ENCODE data around the gene UBE2G2.
A peak's percentile ranks its signal among the peaks of the same experiment; 100 is the strongest.

Gene UBE2G2

DNA sequence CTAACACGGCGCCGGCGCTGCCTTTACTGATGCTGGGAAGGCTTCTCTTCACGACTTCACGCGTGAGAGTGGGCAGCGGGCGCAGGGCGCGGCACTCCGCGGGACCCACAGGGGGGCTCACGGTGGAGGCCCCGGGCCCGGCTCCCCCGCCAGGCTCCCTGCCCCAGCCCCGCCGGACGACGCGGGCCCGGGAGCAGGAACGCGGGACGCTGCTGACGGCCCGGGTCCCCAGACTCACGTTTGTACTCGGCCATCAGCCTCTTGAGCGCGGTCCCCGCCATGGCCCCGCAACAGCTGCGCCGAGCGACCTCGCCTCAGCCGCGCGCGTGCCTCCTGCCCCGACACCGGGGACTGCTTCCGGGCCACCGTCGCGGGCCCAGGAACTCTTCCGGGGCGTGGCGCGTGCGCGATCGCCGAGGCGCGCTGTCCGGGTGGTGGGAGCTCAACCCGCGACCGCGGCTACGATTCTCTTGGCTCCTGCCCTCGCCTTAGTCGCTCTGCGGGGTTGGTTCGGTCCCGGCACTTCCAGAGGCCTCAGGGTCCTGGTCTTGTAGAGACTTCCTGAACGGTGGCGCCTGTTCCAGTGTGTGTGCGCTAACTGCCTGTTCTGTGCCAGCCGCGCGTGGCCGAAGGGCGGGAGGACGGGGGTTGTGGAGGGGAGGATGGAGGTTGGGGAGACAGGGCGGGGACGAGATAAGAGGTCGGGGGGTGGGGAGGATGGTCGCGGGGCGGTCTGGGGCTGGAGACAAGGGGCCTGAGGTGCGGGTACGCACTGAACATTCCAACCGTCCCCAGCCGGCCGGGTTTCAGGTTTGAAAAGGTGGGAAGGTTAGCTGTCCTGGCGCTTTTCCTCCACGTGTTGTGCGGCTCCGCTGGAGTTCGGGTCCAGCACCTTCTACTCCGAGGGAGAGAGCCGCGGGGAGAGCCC is at the start of gene UBE2G2:
Gene UBE2G2 (minus strand): TSS at position 353 of the 928 bp plus-strand sequence. CDS start 72 bp downstream, at position 281.
- peak; percentile 81 for DNase-seq (ENCODE audit: low spot score)

GRCh38 chr21:44850905-44851657 is 49.5 kb upstream of the UBE2G2 start:
- DNase-seq (ENCODE audit: low spot score), result no peak

DNA sequence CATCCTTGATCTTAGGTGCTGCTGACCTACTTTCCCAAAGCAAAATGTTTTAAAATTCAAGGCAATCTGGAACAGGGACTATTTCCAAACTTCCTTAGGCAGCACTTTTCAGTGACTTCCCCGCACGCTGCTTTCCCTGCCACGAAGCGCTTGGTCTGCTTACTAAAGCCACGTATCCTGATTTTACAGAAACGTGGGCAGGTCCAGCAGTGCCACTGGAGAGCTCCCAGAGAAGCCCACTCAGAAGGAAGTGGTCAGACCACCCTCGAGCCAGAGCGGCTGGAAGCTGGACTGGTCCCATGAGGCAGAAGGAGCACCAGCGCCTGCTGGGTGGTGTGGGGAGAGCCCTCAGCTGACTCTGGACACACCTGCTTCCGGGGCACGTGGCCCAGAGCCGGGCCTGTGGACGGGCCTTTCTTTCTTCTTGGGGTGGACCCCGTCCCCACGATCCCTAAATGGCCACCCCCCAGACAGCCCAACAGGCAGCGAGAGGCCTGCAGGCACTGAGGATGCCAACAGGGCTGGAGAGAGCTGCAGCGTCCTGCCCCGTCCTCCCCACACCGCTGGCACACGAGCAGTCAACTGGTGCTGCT is 48.7 kb upstream of the UBE2G2 start:
- no peak for DNase-seq (ENCODE audit: low spot score)

GRCh38 chr21:44849616-44850130 is 48.1 kb upstream of the UBE2G2 start:
- no peak for DNase-seq (ENCODE audit: low spot score)

DNA sequence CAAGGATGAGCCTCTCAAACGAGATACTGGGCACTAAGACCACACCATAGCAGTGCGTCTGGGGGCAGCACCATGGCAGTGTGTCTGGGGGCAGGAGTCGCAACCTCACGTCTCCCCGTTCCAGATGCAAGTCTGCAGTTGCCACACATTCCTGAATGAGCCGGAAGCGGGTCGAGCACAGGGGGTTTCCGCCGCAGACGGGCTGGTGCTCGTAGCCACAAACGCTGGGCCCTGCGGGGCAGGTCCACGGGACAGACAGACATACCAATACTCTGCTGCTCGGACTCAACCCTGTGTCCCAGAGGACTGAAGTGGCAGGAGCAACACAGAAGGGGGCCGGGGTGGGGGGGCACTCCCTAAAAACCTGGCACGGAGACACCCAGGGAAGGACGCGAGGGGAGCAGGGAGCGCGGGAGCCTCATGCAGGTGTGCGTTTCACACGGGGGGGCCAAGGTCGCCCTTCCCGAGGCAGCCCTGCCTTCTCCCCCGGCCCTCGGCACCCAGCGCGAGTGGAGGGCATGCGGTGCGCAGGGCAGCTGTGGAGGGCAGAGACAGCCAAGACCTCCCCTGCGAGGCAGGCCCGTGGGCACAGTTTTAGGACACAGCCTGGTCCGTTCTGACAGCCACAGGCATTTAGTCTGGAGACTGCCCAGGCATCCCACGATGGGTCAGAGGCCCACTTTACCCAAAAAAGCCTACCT is 47.4 kb upstream of the UBE2G2 start:
- DNase-seq (ENCODE audit: low spot score), result no peak

GRCh38 chr21:44847261-44848056 is 45.8 kb upstream of the UBE2G2 start:
- no peak for DNase-seq (ENCODE audit: low spot score)

GRCh38 chr21:44846485-44847260 is 45.1 kb upstream of the UBE2G2 start:
- DNase-seq (ENCODE audit: low spot score), result peak; percentile 67

- no peak for DNase-seq (ENCODE audit: low spot score)
Observed at GRCh38 chr21:44846224-44846484, 44.5 kb upstream of the UBE2G2 start.

DNA sequence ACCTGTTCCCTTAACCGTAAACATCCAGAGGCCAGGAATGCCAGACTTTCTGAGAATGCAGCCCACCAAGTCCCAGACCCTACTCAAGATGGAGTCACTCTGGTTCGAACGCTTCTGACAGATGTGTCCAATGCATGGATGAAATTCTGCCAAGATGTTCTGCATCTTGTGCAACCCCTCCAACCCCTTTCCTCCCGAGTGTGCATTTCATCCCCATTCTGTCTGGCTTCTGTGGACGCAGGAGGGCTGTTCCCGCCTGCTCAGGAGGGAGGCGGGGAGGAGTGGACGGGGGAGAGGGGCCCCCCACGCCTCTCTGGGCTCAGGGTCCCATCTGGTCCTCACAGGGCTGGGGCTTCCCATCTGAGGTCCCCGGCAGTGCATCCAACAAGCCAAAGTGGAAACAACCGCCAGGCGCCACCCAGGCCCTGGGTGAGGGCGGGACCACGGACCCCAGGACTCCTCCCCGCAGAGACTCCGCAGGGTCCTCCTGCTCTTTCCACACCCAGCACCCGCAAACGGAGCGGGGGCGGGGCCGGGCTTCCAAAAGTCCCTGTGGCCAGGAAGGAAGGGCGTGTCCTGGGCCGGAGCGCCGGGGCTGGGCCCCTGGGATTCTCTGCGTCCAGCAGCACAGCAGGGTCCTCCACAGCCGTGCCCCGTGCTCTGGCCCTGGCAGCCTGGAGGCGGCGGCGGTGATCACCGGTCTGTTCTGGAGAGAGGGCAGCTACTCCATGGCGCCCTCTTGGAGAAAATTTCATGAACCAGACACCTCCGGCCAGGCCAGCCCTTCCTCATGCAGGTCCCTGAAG is 44.0 kb upstream of the UBE2G2 start:
- DNase-seq (ENCODE audit: low spot score), result peak; percentile 57

DNA sequence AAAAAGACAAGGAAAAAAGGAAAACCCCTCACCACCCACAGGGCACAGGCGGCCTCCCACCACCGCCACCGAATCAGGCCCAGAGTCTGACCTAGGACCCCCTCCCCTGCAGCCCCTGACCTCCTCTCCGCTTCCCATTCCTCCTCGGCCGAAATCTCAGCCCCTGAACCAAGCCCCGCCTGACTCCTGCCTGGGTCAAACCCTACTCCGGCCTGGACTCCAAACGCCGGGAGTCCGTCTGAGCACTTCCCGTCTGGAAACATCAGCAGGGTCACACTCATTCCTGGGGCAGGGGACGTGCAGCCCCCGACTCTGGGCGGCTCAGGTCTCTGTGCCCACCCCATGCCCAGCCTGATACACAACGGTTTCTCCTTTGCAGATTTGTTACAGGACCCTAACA is 42.6 kb upstream of the UBE2G2 start:
- no peak for DNase-seq (ENCODE audit: low spot score)

DNA sequence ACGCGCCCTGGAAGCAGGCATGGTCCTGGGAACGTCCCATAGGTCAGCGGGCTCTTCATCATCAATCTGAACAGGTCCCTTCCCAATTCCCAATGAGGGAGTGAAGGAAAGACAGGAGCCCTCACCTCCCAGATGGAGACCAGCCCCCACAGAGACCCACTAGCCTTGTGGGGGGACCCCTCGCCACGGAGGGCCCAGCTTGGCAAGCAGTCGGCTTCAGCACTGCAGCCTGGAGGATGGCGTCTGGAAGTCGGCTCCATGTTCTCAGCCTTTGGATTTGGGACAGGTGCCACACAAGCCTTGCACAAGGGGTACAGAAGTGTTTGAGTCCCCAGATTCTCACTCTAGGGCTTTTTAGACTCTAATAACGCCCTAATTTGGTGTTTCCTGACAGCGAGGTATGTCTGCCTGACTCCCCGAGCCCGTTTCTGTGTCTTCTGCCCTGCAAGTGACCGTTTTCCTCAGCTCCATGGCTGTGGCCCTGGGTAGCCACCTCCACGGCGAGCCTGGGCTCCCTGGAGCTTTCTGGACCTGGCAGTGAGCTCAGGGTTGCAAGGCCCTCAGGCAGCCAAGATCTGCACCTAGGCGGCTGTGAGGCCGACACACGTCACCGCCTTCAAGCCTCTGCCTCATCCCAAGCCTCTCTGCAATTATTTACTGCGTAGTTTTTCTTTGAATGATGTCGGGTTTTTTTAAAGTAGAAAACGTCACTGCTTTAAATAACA is 41.3 kb upstream of the UBE2G2 start:
- DNase-seq (ENCODE audit: low spot score), result no peak

DNA sequence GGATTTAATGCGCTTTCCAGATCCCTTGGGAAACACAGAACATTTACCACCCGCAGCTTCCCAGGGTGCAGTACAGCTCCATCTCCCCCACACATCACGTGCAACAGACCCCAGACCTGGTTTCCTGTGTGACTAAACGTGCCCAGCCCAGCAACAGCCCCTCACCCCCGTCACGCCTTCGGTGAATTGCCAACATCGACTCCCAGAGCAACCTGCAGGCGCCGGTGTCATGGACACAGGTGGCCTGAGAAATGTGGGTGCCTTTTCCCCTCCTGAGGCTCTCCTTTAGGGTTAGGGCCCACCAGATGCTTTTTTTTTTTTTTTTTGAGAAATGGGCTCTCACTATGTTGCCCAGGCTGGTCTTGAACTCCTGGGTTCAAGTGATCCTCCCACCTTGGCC is 40.5 kb upstream of the UBE2G2 start:
- DNase-seq (ENCODE audit: low spot score), result no peak

- DNase-seq (ENCODE audit: low spot score), result no peak
Observed at GRCh38 chr21:44840771-44841170, 39.2 kb upstream of the UBE2G2 start.

DNA sequence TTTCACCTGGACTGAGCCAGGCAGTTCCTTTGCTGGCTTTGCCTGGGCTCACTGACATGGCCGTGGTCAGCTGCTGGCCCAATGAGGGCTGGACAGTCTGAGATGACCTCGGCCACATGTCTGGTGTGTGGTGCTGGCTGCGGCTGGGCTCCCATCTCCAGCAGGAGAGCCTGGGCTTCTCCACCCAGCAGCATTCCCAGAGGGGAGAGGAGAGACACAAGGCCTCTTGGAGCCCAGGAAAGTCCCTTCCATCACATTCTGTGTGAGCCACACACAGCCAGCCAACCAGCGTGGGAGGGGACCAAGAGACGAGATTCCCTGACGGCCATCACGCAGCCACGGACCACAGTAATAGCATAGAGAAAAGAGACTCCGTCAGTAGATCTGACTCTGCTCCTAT is 37.3 kb upstream of the UBE2G2 start:
- DNase-seq (ENCODE audit: low spot score), result no peak

DNA sequence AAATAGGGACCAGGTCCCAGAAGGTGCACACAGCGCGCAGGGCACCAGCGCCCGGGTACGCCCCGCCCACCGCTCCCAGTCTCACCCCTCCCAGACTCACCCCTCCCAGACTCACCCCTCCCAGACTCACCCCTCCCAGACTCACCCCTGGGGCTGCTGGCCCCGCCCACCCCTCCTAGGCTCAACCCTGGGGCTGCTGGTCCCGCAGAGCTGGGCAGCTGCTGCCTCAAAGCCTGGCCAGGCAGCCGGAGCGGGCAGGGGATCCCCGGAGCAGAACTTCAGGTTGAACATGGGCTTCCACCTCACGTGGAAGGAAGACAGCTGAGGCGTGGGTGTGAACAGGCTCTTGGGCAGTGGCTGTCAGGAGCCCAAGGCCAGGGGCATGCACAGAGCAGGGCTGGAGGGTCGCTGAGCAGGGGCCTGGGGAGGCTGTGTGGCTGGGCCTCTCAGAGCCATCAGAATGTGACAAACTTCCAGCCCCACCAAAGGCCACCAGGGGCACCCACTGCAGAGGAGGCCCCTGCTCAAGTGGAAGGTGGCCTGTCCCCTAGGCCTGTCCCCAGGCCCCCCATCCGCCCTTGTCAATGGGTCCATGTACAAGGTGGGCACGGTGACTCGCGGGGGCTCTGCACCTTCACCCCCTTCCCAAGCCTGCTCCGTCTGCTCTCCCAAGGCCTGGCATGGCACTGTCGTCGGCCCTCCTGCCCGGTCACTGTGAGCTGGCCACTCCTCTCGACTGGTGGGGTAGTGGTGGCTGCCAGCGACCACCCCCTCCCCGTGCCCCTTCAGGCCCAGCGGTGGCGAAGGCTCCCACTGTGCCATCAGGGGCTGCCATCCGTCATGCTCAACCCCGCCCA is 36.6 kb upstream of the UBE2G2 start:
- DNase-seq (ENCODE audit: low spot score), result no peak

- no peak for DNase-seq (ENCODE audit: low spot score)
Observed at GRCh38 chr21:44837537-44837936, 35.9 kb upstream of the UBE2G2 start.

DNA sequence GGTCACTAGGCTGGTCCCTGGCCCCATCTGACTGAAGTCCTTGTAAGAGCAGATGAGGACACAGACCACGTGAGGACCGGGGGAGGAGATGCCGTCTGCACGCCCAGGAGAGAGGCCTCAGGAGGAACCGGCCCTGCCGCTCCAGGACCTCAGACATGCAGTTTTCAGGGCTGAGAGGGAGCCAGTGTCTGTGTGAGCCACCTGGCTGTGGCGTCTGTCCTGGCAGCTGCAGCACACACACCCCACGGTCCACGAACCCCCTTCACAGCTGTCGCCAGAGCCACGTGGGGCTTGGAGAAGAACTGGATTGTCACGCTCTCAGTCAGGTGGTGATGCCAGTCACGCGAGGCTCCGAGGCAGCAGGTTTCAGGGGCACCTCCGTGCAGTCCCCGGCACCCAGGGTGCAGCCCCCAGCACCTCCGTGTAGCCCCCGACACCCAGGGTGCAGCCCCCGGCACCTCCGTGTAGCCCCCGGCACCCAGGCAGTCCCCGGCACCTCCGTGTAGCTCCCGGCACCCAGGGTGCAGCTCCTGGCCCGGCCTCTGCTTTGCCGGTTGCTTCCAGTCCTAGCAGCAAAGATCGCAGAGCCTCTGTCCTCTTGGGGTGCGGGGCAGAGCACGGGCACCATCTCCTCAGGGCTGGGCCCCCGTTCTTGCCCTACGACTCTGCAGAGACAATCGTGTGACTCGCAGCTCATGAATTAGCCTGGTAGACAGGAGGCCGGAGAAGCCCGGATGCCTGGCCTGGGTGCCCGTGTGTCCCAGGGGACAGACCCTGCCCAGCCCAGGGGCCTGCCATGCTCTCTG is 35.2 kb upstream of the UBE2G2 start:
- peak; percentile 30 for DNase-seq (ENCODE audit: low spot score)

Measured in kidney tubule cell (primary cell).